Right atrium auricular region (tissue), 2 donors: ENCODE data around the gene SPATS2. TPM values are rescaled to one million over a fixed set of nuclear protein-coding genes. Genes with fewer than 3 reads are reported as not detected.
"Not testable (repeated sequence)": the region's sequence is repeated elsewhere in the genome, so short reads cannot be mapped to it uniquely, and the experiment has no call there.

Source experiments
- DNase-seq: peaks from one replicate; pipeline ENCODE4 v3.0.0-alpha.2; 2019; ENCODE audit warnings: low spot score
- H3K27ac ChIP-seq, 2 donors: fragments of 200-600 bp; sonication (generic); 1 replicate in 1 of 2; 2 replicates in 1 of 2; pipeline ENCODE4 v1.5.1; 2016 to 2019
- H3K27me3 ChIP-seq, 2 donors: fragments of 200-600 bp; sonication (generic); one replicate each; pipeline versions ENCODE4 v1.5.1 to v1.6.0; 2017 to 2019
- H3K36me3 ChIP-seq: fragments of 200-600 bp; sonication (generic); one replicate; pipeline ENCODE4 v1.5.1; 2016
- H3K4me1 ChIP-seq, 2 donors: fragments of 200-600 bp; sonication (generic); one replicate each; pipeline versions ENCODE4 v1.5.1 to v1.6.0; 2017 to 2019
- H3K4me3 ChIP-seq, 2 donors: fragments of 200-600 bp; sonication (generic); 1 replicate in 1 of 2; 2 replicates in 1 of 2; pipeline ENCODE4 v1.5.1; 2017 to 2019; ENCODE audit warnings: mild to moderate bottlenecking in 1 of 2, moderate library complexity in 1 of 2
- H3K9me3 ChIP-seq, 2 donors: fragments of 200-600 bp; sonication (generic); one replicate each; pipeline ENCODE4 v1.5.1; 2019
- total RNA-seq, 2 donors: library from RNA; depleted of rRNA; stranded (reverse); fragments of >200 nt; gene quantifications; one replicate each; pipeline ENCODE4 v1.1.0, GENCODE V29; 2016
- TF ChIP-seq, protein P1 (sequence below), 2 donors: fragments of 200-600 bp; sonication (generic); IDR thresholded peaks; one replicate each; pipeline ENCODE4 v1.5.1; 2019; ENCODE audit warnings: antibody characterized with exemption in 2 of 2

Gene SPATS2
- total RNA-seq = 1 to 10 TPM; 4.6 to 7.6 TPM

GRCh38 chr12:49367381-49368239 lies at the start of gene SPATS2:
Gene SPATS2 (plus strand): TSS chr12:49367462. CDS start chr12:49461013, 93,551 bp downstream.
- Histone ChIP-seq H3K27me3 (no peaks in the 10 kb centered on the region), H3K4me3 (peak within 1 kb of the TSS; percentile 84 to 91), H3K4me1 (peaks cover 0 to 28% of the 10 kb centered on the region in 2 donors), H3K27ac (peak within 1 kb of the TSS; percentile 95 to 99), H3K9me3 (no peaks in the 10 kb centered on the region), H3K36me3 (no peaks in the 10 kb centered on the region)
- DNase-seq = peak; percentile 92
- TF ChIP-seq, protein P1, sequence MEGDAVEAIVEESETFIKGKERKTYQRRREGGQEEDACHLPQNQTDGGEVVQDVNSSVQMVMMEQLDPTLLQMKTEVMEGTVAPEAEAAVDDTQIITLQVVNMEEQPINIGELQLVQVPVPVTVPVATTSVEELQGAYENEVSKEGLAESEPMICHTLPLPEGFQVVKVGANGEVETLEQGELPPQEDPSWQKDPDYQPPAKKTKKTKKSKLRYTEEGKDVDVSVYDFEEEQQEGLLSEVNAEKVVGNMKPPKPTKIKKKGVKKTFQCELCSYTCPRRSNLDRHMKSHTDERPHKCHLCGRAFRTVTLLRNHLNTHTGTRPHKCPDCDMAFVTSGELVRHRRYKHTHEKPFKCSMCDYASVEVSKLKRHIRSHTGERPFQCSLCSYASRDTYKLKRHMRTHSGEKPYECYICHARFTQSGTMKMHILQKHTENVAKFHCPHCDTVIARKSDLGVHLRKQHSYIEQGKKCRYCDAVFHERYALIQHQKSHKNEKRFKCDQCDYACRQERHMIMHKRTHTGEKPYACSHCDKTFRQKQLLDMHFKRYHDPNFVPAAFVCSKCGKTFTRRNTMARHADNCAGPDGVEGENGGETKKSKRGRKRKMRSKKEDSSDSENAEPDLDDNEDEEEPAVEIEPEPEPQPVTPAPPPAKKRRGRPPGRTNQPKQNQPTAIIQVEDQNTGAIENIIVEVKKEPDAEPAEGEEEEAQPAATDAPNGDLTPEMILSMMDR (IDR thresholded peaks at IDR 0.05) = no peak

- H3K4me3 ChIP-seq, DNase-seq, H3K9me3 ChIP-seq, H3K27me3 ChIP-seq, H3K36me3 ChIP-seq, H3K27ac ChIP-seq: not testable (repeated sequence)
- H3K4me1 ChIP-seq = peaks cover 0 to 14% of the 10 kb centered on the region in 2 donors
Observed at GRCh38 chr12:49320411-49321103, 46.7 kb upstream of the SPATS2 start.

DNA sequence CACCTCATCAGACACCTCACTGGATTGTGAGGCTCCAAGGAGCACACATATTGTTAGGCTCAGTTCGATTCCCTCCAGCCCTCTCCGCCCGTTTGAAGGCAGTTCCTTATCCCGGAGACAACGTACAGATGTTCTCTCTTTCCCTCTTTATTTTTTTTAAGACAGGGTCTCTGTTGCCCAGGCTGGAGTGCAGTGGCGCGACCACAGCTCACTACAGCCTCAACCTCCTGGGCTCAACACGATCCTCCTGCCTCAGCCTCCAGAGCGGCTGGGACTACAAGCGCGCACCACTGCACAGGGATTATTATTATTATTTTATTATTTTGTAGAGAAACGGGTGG lies 44.9 kb upstream of the SPATS2 start:
- TF ChIP-seq, protein P1 (IDR thresholded peaks at IDR 0.05) = no peak
- Histone ChIP-seq H3K27me3 (no peaks in the 10 kb centered on the region), H3K4me3 (peak overlapping the region; percentile 65 to 69), H3K27ac (peak overlapping the region; percentile 61 to 73), H3K9me3 (no peaks in the 10 kb centered on the region), H3K4me1 (peaks cover 0 to 14% of the 10 kb centered on the region in 2 donors), H3K36me3 (no peaks in the 10 kb centered on the region)
- DNase-seq = no peak

DNA sequence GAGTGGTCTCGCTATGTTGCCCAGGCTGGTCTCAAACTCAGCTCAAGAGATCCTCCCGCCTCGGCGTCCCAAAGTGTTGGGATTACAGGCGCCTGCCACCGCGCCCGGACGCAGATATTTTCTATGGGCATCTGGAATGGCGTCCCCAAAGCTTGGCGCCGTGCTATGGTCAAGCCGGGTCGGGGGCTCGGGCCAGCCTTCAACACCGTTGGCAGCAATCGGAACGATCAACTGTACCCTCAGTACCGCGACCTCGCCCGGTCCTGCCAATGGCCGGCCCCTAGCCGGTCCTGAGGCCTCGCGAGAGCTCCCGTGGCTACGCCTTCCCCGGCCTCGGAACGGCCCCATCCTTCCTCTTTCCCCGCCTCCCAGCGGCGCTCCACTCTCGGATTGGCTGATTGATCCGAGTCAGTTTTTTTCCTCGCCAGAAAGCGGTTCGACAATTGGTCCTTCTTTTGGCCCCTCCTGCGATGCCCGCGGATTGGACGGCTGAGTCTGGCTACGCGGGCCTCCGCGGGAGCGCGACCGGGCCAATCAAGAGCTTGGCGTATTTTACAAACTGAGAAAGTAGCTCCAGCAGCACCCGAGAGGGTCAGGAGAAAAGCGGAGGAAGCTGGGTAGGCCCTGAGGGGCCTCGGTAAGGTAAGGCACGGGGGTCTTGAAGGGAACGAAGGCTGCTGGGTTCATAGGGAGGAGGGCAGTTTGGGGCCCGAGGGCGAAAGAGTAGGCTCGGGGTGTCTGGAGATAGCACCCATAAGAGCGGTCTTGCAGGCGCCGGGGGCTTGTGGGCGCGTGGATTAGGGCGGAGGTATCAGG lies 44.3 kb upstream of the SPATS2 start, which contains the start of gene TROAP:
TROAP (plus strand) TSS at position 548 of the 816 bp plus-strand sequence. CDS start 354 bp downstream, outside the sequence.
- Histone ChIP-seq H3K36me3 (no peaks in the 10 kb centered on the region), H3K9me3 (no peaks in the 10 kb centered on the region), H3K27me3 (no peaks in the 10 kb centered on the region), H3K4me3 (peak within 1 kb of the TSS; percentile 65 to 69), H3K4me1 (peaks cover 0 to 14% of the 10 kb centered on the region in 2 donors), H3K27ac (peak within 1 kb of the TSS; percentile 61 to 73)
- DNase-seq = peak; percentile 97
- TF ChIP-seq, protein P1 (IDR thresholded peaks at IDR 0.05) = peak in 1 of 2 donors; percentile 23

GRCh38 chr12:49323524-49324097 lies 43.7 kb upstream of the SPATS2 start:
- Histone ChIP-seq H3K36me3 (no peaks in the 10 kb centered on the region), H3K27me3 (no peaks in the 10 kb centered on the region), H3K9me3 (no peaks in the 10 kb centered on the region), H3K4me1 (peaks cover 0 to 14% of the 10 kb centered on the region in 2 donors), H3K4me3 (peak overlapping the region; percentile 27 to 69), H3K27ac (no peak overlapping the region)
- DNase-seq = no peak
- TF ChIP-seq, protein P1 (IDR thresholded peaks at IDR 0.05) = no peak
